CD4-positive, alpha-beta T cell treated with Interleukin-2 at 100 ng/mL for 4 hours (primary cell): ENCODE results near the gene VANGL2.

Experiments used
- DNase-seq: peaks from one replicate; pipeline ENCODE4 v3.0.0-alpha.2; 2020; ENCODE audit warnings: low spot score

VANGL2 gene

DNA sequence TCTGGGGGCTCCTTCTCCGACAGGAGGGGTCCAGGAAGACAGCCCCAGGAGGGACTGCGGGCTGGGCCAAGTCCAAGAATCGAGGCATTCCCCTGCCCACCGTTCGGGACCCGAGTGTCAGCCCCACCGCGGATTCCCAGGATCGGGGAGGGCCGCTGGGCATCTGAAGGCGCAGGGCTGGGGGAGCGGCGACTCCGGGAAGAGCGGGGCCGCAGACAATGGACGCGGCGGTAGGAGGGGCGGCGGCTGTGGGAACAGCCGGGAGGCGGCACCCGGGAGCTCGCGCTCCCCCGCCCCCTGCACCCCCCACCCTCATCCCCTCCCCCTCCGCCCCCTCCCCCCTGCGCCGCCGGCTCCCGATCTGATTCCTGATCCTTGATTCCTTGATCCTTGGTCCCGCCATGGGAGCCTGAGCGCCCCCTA, at the start of gene VANGL2:
VANGL2 (plus strand) TSS at position 342 of the 423 bp plus-strand sequence. CDS start 15,274 bp downstream, outside the sequence.
- peak; percentile 21 for DNase-seq

DNA sequence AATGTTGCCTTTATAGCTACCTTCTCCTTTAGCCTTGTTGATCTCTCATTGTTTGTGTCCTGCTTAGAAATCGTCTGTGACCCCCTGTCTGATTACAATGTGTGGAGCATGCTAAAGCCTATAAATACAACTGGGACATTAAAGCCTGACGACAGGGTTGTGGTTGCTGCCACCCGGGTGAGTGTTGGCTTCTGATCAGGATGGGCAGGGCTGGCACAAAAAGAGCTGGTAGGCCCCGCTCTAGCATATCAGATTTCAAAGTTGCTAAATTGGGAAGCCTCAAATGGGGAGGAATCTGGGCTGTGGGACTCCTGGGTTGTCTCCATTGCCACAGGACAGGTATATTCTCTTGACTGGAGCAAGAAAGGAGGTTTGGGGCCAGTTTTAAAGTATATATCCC, 48.7 kb upstream of the VANGL2 start:
- DNase-seq = no peak

DNA sequence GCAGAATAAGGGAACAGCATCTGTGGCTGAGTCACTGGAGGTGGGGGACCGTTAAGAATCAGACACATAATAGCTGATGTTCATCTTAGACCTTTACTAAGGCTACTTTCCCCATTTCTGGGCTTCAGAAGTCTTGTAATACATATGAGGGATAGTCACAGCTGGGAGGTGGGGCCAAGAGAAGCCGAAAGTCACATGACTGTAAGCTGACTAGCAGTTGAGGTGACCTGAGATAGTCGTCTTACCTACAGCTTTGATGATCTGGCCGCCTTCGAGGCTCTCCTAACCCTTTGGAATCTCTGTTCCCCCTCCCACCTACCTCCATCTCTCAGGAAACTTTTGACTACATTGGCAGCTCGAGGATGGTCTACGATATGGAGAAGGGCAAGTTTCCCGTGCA, 47.8 kb upstream of the VANGL2 start:
- no peak for DNase-seq

DNA sequence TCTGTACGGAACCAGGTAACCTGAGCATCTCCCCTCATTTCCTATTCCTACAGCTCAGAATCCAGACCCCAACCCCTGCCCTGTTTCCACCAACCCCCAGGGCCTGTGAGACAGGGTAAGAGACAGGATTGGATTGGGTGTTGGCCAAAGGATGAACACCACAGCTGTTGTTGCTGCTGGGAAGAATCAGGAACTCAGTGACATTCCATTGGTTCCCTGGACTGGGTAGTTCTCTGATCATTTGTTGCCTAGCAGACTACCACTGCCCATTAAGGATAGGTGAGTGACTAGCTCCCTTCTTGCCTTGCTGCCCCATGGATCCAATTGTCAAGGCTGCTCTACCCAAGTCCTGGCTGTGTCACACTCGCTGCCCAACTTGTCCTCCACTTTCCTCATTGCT, 47.1 kb upstream of the VANGL2 start:
- DNase-seq = no peak

DNA sequence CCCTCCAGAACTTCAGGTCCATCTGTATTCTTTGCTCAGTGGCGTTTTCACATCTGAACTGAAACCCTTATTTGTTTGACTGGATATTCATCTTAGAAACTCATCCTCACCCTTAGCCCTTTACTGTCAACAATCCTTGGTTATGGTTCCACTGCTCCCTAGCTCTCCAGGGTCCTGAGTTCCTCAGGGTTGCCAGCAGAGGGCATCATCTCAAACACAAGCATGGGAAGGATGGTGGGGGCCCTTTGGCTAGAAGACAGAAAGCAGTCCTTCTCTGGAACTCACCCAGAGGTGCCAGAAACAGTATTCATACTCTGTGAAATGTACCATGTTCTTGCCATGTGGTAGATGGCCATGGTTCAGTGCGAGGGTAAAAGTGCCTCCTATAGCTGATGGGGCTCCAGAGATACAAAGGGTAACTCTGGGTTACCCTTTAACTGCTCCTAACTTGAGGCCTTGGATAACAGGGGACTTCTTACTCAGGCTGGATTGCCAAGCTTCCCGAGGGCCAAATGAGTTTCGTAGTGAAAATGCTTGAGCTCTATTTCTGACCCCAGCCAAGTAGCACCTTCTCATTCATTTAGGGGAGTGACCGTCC, 45.9 kb upstream of the VANGL2 start:
- peak; percentile 8 for DNase-seq

DNA sequence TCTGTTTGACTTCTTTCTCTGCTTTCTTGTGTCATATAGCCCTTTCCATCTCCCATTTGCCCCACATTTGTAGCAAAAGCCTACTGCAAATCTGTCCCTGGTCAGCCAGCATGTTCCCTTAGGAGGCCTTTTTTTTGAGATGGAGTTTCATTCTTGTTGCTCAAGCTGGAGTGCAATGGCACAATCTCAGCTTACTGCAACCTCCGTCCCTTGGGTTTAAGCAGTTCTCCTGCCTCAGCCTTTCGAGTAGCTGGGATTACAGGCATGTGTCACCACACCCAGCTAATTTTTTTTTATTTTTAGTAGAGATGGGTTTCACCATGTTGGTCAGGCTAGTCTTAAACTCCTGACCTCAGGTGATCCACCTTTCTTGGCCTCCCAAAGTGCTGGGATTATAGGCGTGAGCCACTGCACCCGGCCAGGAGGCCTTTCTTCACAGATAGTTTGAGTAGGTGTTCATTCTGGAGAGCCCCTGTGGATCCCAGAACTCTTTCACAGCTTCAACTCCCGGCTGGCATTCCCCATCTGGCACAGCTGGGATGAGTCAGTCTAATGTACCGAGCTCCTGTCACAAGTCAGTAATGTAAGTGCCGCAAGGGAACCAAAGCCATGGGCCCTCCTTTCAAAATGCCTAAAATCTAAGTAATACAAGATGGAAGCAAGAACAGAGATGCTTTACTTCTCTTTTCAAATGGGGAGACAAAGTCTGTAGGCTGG, 42.9 kb upstream of the VANGL2 start:
- DNase-seq = no peak

DNA sequence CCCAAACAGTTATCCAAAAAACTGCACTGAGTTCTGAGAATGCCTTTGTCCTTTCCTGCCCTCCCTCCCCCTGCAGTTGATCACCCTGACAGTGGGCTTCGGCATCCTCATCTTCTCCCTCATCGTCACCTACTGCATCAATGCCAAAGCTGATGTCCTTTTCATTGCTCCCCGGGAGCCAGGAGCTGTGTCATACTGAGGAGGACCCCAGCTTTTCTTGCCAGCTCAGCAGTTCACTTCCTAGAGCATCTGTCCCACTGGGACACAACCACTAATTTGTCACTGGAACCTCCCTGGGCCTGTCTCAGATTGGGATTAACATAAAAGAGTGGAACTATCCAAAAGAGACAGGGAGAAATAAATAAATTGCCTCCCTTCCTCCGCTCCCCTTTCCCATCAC, 42.3 kb upstream of the VANGL2 start:
- DNase-seq = no peak

DNA sequence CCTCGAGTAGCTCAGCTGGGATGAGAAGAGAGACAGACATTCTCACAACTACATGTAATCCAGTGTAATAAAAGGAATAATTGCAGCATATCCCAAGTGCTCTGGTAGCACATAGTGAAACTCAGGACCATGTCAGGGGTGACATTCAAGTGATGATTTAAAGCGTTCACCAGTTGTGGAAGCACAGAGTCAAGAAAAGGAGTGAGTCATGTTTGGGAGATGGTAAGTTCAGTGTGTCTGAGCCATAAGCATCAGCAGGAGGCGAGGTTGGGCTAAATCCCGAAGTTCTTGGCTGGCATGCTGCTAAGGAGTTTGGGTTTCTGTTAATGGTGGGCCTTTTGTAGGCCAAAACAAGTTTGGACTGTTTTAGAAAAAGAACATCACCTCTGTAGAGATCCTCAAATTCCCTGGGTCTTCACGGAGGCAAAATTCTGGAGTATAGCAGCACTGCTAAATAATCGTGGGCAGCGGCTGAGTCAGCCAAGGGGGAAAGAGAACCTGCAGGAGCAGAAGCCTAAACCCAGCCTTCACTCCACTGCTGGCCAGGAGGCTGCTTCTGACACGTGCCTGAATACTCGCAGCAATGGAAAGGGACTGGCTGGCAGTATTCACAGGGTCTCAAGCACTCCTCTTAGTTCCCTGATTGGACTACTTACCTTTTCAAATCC, 40.7 kb upstream of the VANGL2 start:
- no peak for DNase-seq

DNA sequence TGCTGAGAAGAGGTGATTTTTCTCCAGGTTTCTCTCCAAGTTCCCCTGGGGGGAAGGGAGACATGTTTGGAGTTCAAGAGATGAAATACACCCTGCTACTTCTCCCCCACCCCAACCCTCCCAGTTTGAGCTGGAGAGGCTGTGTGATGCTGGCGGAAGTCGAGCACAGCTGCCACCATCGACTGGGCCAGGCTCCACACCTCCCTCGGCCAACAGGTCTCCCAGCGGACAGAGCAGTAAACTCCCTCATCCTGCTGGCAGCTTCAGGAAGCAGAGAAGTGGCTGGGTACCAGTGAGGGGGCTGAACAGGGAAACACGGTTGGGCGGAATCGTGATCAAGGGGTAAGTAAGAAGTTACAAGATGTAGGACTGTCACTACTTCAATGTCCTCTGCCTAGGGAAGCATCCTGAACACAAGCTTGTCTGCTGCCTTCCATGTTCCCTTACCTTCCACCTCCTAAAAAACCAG, 40.1 kb upstream of the VANGL2 start:
- no peak for DNase-seq

DNA sequence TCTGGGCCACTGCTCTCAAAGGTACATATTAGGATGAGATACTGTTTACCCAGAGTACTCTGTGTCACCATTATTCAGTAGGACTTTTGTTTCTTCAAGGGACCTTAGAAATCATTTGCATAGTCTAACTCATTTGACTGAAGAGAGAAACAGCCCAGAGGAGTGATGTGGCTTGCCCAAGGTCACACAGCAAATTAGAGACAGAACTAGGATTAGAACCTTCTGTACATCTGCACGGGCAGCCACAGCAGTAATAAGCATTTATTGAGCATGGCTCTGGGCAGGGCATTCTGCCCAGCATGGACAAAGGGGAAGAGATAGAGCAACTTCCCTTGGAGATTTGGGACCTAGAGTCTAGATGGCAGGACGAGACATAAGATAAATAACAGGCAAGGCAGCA, 39.2 kb upstream of the VANGL2 start:
- DNase-seq = no peak

DNA sequence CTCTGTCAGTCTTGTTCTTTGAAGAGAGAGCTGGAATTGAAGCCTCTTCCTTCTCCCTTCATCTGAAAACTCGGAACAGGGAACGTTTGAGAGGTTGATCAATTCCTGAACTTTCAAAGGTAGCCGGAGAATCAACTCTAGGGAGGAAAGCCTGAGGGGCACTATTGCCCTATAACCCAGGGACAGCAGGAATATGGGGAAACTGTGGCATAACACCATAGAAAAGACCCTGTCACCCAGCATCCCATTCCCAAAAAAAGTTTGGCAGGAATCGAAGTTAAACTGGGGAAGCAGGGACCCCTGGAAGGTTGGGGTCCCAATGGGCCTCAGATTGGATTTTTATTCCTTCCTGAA, 38.6 kb upstream of the VANGL2 start:
- DNase-seq = no peak

DNA sequence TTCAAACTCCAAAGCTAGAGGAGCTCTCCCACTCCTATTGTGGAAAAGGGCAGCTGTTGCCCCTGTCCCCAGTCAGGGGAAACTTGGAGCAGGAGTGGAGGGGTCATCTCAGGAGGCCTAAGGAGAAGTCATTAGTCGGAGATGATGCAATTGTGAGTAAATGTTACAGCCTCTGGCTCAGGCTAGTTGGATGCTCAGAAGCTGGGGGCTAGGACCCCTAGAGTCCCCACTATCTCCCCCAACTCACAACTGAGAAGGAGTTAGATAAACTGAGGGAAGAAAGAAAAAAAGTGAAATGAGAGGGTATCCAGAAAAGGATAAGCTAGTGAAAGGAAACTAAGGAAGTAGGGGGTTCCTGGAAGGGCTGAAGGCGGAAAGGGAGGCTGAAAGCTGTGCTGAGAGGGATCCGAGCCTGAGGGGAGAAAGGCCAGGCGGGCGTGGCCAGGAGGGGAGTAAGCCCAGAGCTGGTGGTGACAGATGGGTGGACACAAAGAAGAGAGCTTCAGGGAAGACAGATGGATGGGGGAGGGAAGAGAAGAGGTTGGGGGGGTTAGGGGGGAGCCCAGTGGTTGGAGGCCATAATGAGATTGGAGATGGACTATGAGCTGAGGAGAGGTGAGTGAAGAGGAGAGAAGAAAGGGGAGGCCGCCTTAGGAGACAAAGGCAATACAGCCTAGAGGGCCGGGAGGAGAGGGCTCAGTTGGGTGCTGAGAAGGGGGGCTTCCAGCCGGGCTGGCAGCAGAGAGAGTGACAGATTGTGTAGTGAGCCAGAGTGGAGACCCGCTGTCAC, 38.0 kb upstream of the VANGL2 start:
- no peak for DNase-seq

DNA sequence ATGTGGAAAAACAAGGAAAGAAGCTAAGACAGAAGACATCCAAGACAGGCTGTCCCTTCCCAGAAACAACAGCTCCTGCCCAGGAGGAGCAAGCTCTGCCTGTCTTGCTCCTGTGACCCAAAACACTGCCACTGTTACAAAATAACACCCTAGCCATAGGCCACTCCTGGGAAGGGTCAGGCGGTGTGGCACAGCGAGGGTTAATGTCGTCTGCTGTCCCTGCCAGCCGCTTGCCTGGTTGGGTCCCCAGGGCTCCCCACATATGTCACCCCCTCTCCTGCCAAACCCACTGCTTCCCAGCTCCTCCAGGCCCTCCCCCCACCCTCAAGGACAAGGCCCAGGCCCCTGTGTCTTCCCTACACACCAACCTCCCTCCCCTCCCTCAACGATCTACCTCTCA, 37.4 kb upstream of the VANGL2 start:
- DNase-seq = no peak

DNA sequence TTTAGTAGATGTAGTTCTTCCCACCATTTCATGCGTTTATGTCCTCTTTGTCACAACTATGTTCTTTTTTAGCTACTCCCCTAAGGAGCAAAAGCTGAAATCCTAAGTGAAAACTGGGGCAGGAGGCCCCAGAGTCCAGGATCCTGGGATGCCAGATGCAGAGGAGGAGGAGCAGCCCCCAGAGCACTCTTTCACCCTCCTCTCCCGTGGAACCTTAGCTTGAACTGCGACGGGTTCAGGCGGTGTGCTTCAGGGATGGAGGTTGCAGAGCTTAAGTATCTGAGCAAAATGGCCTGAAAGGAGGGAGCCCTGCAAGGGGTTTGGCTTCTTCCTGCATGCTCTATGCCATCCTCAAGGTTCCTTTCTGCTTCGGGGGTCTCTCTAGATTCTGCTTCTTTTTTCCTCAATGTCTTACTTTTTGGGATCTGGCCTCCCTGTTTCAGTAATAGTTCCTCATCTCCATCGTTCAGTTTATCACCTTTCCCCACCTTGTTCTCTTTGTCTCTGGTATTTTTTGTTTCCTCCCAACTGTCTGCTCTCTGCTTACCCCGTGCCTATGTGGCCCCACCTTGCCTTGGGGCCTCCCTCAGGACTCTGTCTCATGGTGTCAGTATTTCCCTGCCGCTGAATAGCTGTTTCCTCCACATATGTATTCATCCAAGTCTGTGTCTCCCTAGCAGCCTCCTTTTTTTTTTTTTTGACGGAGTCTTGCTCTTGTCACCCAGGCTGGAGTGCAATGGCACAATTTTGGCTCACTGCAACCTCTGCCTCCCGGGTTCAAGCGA, 36.2 kb upstream of the VANGL2 start:
- no peak for DNase-seq

DNA sequence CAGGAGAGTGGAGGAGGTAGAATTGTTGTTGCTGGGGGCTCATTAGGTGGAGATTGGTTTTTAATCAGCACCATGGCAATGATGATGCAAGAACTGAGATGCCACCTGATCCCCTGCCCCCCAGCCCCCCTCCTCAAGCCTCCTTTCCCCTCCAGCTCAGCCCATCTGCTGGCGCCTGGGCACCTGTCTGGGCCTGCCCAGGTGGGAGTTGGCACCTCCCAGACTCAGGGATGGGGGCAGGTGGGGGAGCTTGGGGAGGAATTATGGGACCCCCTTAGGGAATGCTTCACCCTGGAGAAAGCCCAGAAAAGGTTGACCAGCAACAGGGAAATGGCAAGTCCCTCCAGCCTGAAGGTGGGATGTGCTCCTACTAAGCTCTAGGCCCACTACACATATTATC, 35.0 kb upstream of the VANGL2 start:
- no peak for DNase-seq

DNA sequence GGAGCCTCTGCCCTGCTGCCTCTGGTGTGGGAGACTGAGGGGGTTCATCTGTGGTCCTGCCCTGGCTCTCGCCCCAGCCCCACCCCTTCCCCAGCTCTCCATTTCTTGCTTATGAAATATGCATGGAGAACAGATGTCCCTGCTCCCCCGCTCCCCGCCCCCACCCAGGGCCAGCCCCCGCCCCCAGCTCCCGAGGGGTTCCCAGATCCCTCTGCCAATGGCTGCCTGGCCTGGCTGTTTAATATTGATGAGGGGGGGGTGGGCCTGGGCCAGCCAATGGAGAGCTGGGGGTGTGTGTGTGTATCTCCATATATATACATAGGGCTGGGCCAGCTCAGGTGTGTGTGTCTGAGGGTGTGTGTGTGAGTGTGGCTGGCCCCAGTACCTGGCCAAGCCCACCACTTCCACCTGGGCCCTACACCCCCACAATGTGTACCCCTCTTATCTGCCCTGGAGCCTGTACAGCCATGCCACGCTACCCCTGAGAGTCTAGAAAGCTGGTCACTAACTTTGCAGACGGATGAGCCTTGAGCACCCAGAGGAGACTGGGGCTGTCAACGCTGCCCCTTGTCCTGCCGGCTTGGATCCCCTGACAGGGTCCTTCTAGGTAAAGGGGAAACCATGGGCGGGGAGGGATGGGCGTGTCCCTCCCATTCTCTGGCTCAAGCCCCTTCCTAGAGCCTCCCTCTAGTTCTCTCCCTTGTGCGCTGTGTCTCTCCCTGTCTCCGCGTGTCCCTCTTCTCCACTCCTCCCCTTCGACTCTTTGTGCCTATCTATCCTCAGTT, 33.4 kb upstream of the VANGL2 start, which contains the start of gene NHLH1:
NHLH1 (plus strand) TSS at position 341 of the 785 bp plus-strand sequence. CDS start 3,661 bp downstream, outside the sequence.
- DNase-seq = no peak

DNA sequence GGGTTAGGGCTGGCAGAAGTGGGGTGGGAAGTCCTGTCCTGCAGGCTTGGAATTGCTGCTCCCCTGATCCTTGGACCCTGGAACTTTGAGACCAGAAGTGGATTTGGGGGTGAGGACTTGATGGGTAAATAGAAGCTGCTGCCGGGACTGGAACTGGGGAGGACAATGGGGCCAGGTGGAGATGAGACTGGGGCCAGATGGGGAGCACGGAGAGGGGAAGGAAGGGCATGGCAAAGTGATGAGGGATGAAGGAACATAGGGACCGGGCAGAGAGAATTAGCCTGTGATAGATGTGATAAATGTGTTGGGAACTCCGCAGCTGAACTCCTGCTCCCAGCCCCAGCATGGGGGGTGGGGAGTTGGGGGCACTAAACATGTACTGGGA, 32.9 kb upstream of the VANGL2 start:
- DNase-seq = no peak

DNA sequence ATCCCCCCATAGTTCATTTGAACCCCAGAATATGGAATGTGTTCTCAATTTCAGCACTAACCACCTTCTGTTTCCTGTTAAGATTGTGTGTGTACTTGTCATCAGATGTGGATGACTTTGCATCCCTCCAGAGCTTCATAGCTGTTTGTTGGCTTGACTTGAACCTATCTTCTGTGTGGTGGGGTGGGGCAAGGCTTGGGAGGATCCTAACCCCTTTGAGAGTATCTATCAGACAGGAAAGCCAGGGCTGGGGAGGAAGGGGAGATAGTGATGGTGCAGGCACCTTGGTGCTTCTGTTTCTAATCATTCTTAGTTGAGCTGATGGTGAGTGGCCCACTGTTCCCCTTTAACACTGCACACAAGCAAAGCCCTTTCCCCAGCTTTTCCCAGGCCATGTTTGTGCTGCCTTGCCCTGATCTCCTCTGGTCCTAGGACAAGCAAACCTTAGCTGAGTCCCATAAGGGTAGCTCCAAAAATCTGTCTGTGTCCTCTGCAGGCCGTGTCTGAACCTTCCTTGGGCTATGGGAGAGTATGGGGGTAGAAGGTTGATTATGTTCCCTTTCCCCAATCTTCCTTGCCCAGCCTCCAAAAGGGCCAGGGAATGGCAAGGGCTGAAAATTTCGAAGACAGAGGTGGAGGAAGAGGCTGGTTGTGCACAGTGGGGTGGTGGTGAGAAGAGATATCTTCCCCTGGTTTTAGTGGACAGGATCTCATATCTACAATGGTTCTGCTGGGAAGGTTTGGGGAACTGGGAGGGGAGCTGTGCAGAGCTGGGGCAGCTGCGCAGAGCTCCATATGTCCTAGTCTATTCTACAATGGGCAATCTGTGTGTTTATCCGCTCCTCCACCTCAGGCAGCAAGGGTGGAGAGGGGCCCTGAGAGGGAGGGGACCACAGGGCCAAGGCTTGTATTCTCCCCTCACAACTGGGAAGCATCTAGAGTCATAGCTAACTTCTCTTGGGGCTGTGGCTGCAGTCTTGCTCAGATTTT, 32.1 kb upstream of the VANGL2 start:
- DNase-seq = no peak

DNA sequence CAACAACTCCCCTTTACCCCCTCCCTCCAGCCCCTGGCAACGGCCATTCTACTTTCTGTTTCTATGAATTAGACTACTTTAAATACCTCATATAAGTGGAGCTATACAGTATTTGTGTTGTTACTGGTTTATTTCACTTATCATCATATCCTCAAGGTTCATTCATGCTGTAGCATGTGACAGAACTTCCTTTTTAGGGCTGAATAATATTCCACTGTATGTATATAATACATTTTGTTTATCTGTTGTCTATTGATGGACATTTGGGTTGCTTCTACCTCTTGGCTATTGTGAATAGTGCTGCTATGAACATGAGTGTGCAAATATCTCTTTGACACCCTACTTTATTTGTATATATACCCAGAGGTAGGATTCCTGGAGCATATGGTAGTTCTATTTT, 31.3 kb upstream of the VANGL2 start:
- no peak for DNase-seq
